ENCODE measurements around the gene ANKS1B.
"Not testable (repeated sequence)": the region's sequence is repeated elsewhere in the genome, so short reads cannot be mapped to it uniquely, and the experiment has no call there.

ANKS1B gene

GRCh38 chr12:98793121-98793520 is 1191.6 kb downstream of the ANKS1B start:
- no peak for DNase-seq

- no peak for DNase-seq
These were observed 1193.3 kb downstream of the ANKS1B start for GRCh38 chr12:98791406-98791805.

- no peak for DNase-seq
These were observed 1196.3 kb downstream of the ANKS1B start for GRCh38 chr12:98788396-98788795.

GRCh38 chr12:98786653-98787052 is 1198.1 kb downstream of the ANKS1B start:
- DNase-seq: no peak

DNA sequence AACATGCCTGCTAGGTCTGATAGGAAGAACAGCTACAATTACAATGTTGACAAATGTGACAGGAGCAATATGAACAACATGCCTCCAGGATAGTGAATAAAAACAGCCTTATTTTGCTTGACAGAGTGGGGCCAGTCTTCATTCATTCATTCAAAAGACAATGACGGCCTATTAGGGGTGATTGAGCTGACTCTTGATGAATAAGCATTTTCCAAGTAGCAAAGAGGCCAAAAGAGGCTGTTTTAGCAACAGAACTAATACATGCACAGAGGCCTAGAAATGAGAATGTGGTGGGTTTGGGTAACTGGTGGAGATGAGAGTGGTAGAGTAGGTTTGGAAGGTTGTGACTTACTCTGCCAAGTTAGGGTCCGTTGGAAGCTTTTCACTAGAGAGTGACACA is 1201.3 kb downstream of the ANKS1B start:
- no peak for DNase-seq

DNA sequence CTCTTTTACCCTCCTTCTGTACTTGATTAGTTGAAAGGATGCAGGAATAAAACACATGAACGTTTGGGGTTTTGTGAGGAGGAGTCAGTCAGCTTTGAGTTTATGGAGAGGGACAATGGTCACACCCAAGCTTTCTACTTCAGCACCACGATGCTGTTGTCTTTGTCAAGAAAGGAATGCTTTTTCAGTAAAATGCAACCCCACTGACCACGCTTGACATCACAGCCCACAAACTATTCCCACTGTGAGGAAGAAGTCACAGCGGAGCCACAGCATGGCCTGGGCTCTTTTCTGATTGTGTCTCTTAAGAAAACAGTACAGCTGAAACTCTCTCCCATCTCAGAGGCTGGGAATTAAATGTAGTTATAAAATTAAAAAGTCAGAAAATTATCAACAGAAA is 1204.5 kb downstream of the ANKS1B start:
- DNase-seq: no peak

- DNase-seq: no peak
These were observed 1211.9 kb downstream of the ANKS1B start for GRCh38 chr12:98772818-98773217.

- peak in 2 of 4 experiments; percentile 10 to 12 for DNase-seq
These were observed 1212.7 kb downstream of the ANKS1B start for GRCh38 chr12:98771811-98772752.

- no peak for DNase-seq
These were observed 1214.5 kb downstream of the ANKS1B start for GRCh38 chr12:98770230-98770629.

DNA sequence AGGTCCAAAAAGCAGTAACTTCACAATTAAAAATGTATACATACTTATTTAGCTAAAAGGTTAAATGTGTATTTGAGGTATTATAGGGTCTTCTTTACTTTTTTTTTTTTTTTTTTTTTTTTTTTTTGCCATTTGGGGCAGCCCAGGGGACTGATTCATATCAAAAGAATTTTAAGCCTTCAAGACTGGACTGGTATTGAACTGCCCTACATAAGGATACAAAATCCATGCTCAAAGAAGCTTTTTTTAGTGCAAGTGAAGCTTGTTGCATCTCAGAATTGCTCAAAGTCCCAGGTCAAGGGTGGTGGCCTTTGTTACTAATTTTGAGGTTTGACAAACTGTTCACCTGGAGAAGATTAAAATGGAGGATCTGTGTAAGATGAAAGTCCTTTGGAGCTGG is 1215.7 kb downstream of the ANKS1B start:
- DNase-seq: no peak

- no peak for DNase-seq
These were observed 1217.5 kb downstream of the ANKS1B start for GRCh38 chr12:98767248-98767647.

DNA sequence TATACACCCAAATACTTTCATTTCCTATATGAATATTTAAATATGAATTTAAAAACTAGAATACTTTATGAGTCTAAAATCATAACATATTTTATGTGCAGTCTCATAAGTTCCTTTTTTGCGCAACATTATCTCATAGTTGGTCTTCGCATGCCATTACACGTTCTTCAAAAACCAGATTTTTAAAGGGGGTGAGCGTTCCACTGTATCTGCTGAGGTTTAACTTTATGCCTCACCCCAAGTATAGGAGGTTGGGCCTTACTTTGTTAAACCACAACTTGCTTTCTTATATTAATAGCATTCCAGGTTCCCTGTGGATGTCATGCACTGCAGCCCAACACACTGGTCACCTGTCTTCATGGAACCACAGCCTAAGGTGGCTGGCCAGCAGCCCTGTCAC is 1221.1 kb downstream of the ANKS1B start:
- no peak for DNase-seq

DNA sequence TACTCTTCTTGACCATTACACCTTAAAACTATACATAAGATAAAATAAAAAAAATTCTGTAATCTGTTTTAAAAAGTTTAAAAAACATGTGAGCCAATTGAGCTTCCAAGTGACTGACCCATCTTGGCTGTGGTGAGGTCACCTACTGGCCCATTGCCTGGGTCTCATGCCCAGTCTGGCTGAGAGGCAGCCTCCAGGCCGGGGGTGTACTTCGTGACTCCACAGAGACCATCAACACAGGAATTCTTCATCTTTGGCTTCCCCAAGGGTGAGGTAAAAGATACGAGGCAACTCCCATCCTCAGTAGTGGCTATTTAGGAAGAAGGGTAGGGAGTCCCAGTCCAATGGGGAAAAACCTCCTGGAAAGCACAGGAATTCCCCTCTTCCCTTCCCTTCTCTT is 1226.4 kb downstream of the ANKS1B start:
- no peak for DNase-seq

DNA sequence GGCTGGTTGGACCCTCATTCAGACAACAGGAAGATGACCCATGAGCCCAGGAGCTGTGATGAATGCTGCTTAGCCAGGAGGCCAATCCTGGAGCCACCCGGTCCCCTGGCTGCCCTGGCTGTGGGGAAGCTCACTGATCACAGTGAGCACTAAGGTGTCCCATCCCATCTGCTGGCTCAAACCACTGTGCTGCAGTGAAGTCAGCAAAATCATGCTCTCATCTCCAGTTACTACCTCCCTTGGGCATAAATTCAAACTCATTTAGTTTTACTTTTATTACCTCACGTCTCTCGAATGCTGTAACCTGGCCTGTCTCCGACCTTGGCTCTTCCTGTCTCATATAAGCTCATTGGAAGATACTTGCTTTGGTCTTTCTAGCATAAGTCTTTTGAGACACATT is 1227.3 kb downstream of the ANKS1B start:
- DNase-seq: no peak

GRCh38 chr12:98755855-98756254 is 1228.9 kb downstream of the ANKS1B start:
- not testable (repeated sequence) for DNase-seq

DNA sequence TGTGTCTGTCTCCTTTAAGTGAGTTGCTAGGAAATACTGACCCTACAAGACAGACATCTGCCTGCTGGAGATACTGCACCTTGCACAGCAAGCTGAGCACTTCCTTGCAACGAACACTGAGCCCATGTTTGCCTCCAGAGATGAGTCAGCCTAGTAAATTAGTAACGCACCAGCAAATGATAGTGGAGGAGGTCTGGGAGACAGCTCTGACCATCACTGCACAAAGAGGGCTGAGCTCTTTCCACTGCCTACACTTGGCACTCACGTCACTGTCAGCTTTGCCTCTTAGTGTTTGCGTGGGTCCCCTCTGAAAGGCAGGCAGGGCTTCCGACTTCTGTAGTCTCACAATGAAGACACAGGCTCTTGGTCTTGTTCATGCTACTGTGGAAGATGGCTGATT is 1230.6 kb downstream of the ANKS1B start:
- no peak for DNase-seq

- DNase-seq: no peak
These were observed 1232.0 kb downstream of the ANKS1B start for GRCh38 chr12:98752726-98753125.

GRCh38 chr12:98751580-98752115 is 1233.1 kb downstream of the ANKS1B start:
- DNase-seq: no peak

DNA sequence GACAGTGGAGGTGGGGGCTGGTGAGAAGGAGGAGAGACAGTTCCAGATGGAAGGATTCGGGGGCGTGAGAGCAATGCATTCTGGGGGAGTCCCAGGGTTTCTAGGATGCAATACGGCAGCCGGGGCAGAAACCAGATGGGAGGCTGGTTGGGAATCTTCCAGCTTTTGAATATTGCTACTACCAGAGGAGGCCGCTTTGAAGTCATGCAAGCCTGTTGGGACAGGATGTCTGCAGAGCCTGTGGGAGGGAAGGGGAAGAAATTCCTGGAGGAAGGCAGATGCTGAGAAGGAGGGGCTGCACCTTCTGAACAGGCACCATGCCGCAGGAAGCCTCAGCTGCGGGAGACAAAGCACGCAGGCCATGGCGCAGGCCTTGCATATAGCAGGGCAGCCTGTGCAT is 1234.2 kb downstream of the ANKS1B start:
- DNase-seq: no peak

- DNase-seq: no peak
These were observed 1236.3 kb downstream of the ANKS1B start for GRCh38 chr12:98748463-98748862.

DNA sequence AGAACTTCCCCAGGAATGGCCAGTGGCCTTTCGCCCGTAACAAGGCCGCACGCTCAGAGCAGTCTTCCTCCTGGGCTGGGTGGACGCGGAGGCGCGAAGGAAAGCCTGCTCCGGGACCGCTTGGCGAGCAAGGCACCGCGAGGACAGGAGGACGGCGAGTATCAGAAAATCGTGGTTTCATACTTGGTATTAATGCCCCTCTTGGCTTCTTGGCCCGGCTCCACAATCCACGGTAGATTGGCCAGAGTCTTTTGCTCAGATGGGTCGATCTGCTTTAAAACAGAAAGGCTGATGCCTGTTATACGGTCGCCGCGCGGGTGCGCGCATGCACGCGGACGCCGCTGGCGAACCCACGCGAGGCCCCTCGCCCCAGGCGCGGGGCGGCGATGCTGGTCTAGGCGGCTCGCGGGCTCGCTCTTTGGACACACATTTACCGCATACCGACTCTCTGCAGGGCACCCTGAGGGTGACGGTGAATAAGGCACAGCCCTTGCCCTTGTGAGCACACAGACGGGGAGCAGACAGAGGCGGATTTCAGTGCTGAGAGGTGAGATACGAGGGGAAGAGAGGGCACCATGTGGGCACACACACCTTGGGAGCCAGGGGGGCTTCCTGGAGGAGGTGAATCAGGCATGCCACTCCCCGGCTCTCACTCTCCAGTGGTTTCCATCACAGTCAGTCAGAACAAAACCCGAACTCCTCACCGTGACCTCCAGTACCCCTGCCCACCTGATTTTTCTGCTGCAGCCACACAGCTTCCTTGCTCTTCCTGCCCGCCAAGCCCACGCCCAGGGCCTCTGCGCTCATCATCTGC is 1239.0 kb downstream of the ANKS1B start:
- peak; percentile 18 to 54 (median 34) for DNase-seq

DNA sequence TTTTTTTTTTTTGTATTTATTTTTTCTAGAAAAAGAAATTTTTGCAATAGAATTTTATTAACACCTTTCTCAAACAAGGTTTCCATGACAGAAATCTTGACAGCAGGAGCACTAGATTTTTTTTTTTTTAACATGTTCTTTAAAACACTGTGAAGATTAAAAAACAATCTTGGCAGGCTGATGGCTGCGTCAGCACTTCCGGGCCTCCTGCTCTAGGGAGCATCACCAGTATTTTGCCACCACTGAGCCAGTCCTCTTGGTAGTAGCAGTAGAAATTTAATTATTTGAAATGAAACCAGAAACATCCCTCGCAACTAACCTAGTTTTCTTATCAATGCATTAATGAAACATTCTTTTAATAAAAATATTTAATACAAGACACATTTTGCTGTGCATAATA is 1240.1 kb downstream of the ANKS1B start:
- no peak for DNase-seq

GRCh38 chr12:98743362-98743953 is 1241.3 kb downstream of the ANKS1B start:
- DNase-seq: peak; percentile 42 to 61 (median 52)

All from suppressor macrophage (primary cell).